ENCODE measurements around the gene ARHGAP15.

GRCh38 chr2:143522699-143523098, 393.5 kb downstream of the ARHGAP15 start:
- TF ChIP-seq POLR2A (IDR thresholded peaks at IDR 0.05) (no peak), CTCF (IDR thresholded peaks at IDR 0.05) (no peak)

Measured in gastroesophageal sphincter (tissue), 3 donors.